ENCODE results near the gene SOX30. TPM values are rescaled to one million over a fixed set of nuclear protein-coding genes. Genes with fewer than 3 reads are reported as not detected.

Gene SOX30
- total RNA-seq, 1 experiment from 2014 or later: 0.09 TPM

DNA sequence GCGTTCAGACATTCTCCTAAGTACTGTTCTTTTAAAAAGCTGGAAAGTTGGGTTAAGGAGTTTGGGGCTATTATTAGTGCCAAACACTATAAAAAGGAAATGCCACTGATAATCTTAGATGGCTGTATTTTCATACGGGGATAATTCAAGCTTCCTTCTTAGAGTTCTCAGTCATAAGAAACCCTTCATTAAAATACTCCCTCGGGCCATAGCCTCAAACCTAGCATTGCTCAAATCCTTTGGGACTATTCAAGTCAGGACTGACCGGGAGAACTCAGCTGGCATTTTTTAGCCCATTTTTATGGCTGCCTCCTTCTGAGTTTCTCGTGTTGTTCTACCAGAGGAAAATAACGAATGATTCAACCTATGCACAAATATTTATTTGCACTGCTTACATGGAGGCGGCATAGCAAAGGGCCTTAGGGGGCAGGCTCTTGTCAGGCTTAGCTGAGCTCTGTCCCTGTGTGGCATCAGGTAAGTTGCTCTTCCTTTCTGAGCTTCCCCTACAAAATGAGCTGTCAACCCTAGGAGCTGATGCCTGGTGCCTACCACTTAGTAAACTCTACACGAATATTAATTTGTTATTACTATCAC lies 43.2 kb downstream of the SOX30 start:
- intact Hi-C loops (cut with micrococcal nuclease; ENCODE audit: unreplicated experiment): no loop called here
- Mint-ChIP-seq H3K27me3 (ENCODE audit: unreplicated experiment) (no peaks in the 10 kb centered on the region), H3K9me3 (ENCODE audit: low read depth, unreplicated experiment) (no peaks in the 10 kb centered on the region), H3K4me3 (ENCODE audit: low read depth, unreplicated experiment) (no peak overlapping the region), H3K36me3 (ENCODE audit: insufficient read depth, unreplicated experiment) (no peaks in the 10 kb centered on the region), H3K27ac (ENCODE audit: unreplicated experiment) (no peak overlapping the region), H3K4me1 (ENCODE audit: low read depth, unreplicated experiment) (peaks cover 19% of the 10 kb centered on the region)
- CTCF ChIA-PET: interaction anchor here (0.6 to 0.7 kb wide), 3 partner anchors 24 to 64 kb away, joined by 3 to 4 read pairs (median 4); no protein-coding TSS in a partner anchor
- DNase-seq: no peak
- TF ChIP-seq, protein P1, sequence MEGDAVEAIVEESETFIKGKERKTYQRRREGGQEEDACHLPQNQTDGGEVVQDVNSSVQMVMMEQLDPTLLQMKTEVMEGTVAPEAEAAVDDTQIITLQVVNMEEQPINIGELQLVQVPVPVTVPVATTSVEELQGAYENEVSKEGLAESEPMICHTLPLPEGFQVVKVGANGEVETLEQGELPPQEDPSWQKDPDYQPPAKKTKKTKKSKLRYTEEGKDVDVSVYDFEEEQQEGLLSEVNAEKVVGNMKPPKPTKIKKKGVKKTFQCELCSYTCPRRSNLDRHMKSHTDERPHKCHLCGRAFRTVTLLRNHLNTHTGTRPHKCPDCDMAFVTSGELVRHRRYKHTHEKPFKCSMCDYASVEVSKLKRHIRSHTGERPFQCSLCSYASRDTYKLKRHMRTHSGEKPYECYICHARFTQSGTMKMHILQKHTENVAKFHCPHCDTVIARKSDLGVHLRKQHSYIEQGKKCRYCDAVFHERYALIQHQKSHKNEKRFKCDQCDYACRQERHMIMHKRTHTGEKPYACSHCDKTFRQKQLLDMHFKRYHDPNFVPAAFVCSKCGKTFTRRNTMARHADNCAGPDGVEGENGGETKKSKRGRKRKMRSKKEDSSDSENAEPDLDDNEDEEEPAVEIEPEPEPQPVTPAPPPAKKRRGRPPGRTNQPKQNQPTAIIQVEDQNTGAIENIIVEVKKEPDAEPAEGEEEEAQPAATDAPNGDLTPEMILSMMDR (IDR thresholded peaks at IDR 0.05; ENCODE audit: unreplicated experiment): no peak
- BruUV-seq (replicated peaks): no TSS peak

DNA sequence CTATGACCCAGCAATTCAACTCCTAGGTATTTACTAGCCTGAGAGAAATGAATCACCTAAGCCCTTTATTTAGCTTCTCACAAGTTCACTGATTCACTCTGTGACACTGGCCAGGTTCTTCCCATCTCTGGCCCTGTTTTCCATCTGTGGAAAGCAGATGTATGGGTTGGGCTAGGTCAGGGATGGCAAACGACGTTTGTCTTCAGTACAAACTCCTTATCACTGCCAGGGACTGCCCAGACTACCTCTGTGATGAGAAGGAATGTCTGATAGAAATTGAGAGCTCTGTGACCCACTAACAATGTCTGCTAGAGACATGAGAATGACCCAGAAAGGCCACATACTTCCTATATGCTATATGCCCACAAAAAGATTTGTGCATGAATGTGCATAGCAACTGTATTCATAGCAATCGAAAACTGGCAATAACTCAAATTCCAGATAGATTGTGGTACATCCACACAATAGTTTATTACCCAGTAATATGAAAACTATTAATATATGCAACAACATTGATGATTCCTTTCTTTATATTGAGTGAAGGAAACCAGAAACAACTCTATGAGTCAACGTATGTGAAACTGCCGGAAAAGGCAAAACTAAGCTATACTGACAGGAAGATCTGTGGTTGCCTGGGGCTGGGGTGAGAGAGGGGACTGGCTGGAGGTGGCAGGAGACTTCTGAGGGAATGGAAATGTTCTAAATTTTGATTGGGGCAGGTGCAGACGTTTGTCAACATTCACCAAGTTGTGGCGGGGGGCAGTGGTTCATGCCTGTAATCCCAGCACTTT lies 44.7 kb downstream of the SOX30 start:
- Mint-ChIP-seq H3K4me3 (ENCODE audit: low read depth, unreplicated experiment) (no peak overlapping the region), H3K27ac (ENCODE audit: unreplicated experiment) (peak overlapping the region; percentile 91), H3K36me3 (ENCODE audit: insufficient read depth, unreplicated experiment) (peaks cover 2% of the 10 kb centered on the region), H3K9me3 (ENCODE audit: low read depth, unreplicated experiment) (no peaks in the 10 kb centered on the region), H3K4me1 (ENCODE audit: low read depth, unreplicated experiment) (peaks cover 34% of the 10 kb centered on the region), H3K27me3 (ENCODE audit: unreplicated experiment) (no peaks in the 10 kb centered on the region)
- intact Hi-C loops (cut with micrococcal nuclease; ENCODE audit: unreplicated experiment): no loop called here
- TF ChIP-seq, protein P1 (IDR thresholded peaks at IDR 0.05; ENCODE audit: unreplicated experiment): no peak
- CTCF ChIA-PET: no interaction called here
- DNase-seq: peak; percentile 19
- no TSS peak for BruUV-seq (replicated peaks)

DNA sequence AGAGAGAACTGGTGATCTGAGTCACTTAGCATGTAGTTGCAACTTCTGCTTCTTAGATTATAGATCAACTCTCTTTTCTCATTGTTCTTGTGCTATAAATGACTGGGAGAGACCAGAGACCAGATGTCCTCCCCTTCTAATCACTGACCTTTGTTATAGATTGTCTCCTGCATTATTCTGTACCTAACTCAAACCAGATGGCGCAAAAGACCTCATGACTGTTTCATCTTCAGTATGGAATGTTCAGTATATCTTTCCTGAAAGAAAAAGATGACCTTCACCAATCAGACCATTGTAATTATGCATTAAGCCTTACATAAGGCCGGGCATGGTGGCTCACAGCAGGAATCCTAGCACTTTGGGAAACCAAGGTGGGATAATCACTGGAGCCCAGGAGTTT lies 46.2 kb downstream of the SOX30 start:
- Mint-ChIP-seq H3K27me3 (ENCODE audit: unreplicated experiment) (no peaks in the 10 kb centered on the region), H3K4me3 (ENCODE audit: low read depth, unreplicated experiment) (no peak overlapping the region), H3K27ac (ENCODE audit: unreplicated experiment) (no peak overlapping the region), H3K4me1 (ENCODE audit: low read depth, unreplicated experiment) (peaks cover 40% of the 10 kb centered on the region), H3K36me3 (ENCODE audit: insufficient read depth, unreplicated experiment) (peaks cover 6% of the 10 kb centered on the region), H3K9me3 (ENCODE audit: low read depth, unreplicated experiment) (peaks cover 4% of the 10 kb centered on the region)
- BruUV-seq (replicated peaks): no TSS peak
- CTCF ChIA-PET: interaction anchor here (0.7 kb wide), 2 partner anchors 29 to 1472 kb away, joined by 3 to 5 read pairs; no protein-coding TSS in a partner anchor
- DNase-seq: no peak
- TF ChIP-seq, protein P1 (IDR thresholded peaks at IDR 0.05; ENCODE audit: unreplicated experiment): no peak
- intact Hi-C loops (cut with micrococcal nuclease; ENCODE audit: unreplicated experiment): no loop called here

DNA sequence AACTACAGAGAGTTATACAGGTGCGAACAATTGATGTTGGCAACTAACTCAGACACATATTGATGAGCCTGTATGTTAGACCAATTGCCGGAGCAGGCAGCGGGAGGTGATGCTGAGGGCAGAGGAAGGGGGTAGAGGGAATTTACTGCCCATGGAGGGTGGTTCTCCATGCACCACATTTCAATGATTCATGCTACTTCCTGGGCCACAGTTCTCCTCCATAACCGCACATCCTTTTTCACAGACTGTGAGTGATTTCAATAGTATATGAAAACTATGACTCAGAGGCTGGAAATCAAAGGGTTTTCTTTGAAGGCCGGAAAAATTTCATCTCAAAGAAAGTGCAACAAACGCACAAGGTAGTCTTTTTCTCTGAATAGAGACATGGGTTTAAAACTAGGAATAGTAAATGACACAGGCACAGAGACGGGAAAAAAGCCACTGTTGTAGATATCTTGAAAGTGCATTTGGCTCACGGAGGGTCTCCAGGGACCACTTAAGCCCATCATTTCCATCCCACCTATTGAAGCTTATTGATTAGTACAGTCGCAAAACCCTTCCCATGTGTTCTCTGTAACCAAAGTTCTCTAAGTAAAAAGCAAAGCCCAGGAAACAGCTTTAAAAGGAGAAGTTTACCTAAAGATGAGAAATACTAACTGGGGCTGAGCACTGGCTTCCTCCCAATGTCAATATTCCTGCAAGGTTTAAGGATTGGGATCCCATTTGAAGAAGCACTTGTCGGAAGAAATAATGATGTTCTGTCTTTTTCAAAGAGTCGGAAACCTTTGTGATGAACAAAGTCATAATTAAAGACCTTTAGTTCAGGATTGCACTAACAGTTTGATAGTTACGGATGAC lies 48.7 kb downstream of the SOX30 start:
- BruUV-seq (replicated peaks): no TSS peak
- TF ChIP-seq, protein P1 (IDR thresholded peaks at IDR 0.05; ENCODE audit: unreplicated experiment): no peak
- Mint-ChIP-seq H3K27me3 (ENCODE audit: unreplicated experiment) (no peaks in the 10 kb centered on the region), H3K36me3 (ENCODE audit: insufficient read depth, unreplicated experiment) (peaks cover 6% of the 10 kb centered on the region), H3K4me3 (ENCODE audit: low read depth, unreplicated experiment) (peak overlapping the region; percentile 26), H3K27ac (ENCODE audit: unreplicated experiment) (peak overlapping the region; percentile 77), H3K4me1 (ENCODE audit: low read depth, unreplicated experiment) (peaks cover 40% of the 10 kb centered on the region), H3K9me3 (ENCODE audit: low read depth, unreplicated experiment) (peaks cover 4% of the 10 kb centered on the region)
- DNase-seq: peak; percentile 56
- CTCF ChIA-PET: no interaction called here
- intact Hi-C loops (cut with micrococcal nuclease; ENCODE audit: unreplicated experiment): no loop called here

Measured in Calu3 (cell line).